Retina (tissue), 1 donor: Measurements from ENCODE around the gene ACAT2.
A peak's percentile ranks its signal among the peaks of the same experiment; 100 is the strongest.
"Not testable (repeated sequence)": the region's sequence is repeated elsewhere in the genome, so short reads cannot be mapped to it uniquely, and the experiment has no call there.

ENCODE experiments used
- DNase-seq: peaks from one replicate; pipeline ENCODE4 v3.0.0-alpha.2; 2016

Gene ACAT2

GRCh38 chr6:159816775-159817174 lies 54.9 kb downstream of the ACAT2 start:
- not testable (repeated sequence) for DNase-seq

DNA sequence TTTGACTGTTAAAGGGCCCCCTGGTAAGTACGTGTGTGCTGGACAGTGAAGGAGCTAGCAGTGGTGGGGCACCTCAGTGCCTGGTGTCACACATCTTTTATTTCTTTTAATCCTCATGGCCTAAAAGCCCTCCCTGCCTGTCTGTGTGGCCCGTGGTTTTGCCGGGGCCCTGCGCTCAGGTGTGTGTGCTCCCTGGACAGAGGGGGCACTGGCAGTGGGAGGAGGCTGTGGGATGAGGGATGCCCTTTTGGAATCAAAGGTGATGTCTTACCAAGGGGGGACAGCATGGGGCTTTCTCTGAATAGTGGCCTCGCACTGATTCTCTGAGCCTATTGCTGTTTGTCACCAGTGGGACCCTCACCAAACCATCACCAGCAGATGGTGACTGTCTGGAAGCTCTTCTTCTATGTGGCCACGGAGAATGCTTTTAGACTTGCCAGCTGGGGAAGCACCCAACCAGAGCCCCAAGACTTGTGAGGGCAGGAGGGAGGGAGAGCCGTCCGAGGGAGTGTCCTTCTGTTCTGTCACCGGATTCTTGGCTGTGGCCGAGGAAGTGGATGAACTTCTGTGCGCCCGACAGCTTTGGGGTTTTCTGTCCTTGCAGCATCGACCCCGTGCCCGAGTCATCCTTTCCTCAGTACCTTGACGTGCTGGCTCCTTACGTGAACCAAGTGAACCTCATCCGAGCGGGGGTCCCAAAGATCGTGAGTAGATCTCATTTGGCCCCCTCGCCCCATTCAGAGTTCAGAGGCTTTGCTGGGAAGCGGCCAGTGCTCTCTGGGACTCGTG lies 56.3 kb downstream of the ACAT2 start:
- no peak for DNase-seq

DNA sequence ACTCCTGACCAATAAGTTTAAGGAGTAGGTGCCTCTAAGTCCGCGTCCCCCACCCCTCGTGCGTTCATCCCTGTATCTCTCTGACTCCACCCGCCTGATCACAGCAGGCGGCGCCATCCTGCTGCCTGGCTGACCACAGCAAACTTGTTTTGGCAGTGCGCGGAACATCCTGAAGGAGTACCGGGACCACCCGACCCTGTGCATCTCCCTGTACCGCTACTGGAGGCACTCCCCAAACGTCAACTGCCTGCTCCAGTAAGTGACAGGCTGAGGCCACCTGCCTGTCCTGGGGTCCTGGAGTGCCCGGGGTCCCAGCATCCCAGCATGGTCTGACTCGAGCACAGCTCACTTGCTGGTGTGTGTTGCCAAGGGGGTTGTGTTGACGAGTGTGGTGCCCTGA lies 57.3 kb downstream of the ACAT2 start:
- no peak for DNase-seq

- peak; percentile 39 for DNase-seq
These were observed 58.2 kb downstream of the ACAT2 start for GRCh38 chr6:159819932-159820640.

DNA sequence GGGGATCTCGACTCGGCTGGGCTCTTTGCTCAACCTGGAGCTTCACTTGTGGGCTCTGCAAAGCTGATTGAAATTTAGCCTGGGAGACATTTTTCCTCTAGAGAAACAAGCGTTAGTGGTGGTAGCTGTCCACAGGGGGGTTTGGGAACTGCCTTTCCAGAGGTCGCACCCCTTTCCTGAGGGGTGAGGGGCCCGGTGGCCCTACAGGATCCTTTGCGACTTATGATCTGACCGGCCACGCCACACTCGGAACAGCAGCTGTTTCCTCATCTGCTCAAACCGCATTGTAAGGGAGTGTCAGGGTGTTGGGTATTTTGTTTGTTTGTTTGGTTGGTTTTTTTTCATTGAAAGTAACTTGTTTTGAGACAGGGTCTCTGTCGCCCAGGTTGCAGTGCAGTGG lies 59.3 kb downstream of the ACAT2 start:
- DNase-seq: no peak

DNA sequence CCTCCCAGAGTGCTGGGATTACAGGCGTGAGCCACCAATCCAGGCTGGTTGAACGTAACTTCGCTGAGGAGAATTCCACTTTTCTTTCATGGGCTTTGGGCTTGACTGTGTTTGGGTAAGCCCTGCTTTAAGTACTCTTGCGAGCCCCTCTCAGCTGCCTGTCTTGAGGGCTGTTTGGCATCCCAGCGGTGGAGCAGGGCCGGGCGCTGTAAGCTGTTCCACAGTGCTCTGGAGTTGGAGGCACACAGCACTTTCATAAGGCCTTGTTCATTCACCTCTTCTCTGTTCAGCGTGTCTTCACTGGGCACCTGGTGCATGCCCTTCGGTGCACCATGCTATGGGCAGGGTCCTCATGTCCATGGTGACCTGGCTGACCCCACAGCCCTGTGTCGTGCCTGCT lies 59.9 kb downstream of the ACAT2 start:
- DNase-seq: no peak

GRCh38 chr6:159823953-159824352 lies 62.1 kb downstream of the ACAT2 start:
- DNase-seq: no peak

- DNase-seq: not testable (repeated sequence)
These were observed 62.8 kb downstream of the ACAT2 start for GRCh38 chr6:159824690-159825089.

DNA sequence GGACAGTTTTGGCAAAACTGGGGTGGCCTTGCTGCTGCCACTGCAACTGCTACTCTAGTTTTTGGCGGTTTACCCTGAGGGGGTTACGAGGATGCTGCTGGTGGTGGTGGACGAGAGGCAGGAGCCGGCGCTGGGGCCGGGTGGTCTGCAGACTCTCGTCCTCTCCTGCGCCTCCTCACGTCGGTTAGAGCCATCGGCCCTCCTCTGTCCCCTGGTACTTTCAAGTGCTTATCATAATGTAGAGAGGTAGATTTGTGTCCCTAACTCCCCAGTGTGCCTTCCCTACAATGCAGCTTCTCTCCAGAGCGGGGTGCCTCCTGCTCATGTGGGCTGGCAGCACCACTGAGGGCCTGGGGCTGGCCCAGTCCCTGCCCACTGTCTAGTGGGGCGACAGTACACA lies 64.2 kb downstream of the ACAT2 start:
- DNase-seq: no peak

GRCh38 chr6:159826968-159827647 lies 65.3 kb downstream of the ACAT2 start:
- DNase-seq: no peak

- no peak for DNase-seq
These were observed 66.2 kb downstream of the ACAT2 start for GRCh38 chr6:159828074-159828473.
